Measurements from ENCODE around the gene RANBP10. TPM values are rescaled to one million over a fixed set of nuclear protein-coding genes. Genes with fewer than 3 reads are reported as not detected.

The RANBP10 gene
- total and polyA plus RNA-seq, 2 of the 8 experiments (the other 6 are each of a cell fraction or from before 2014, with no cell fraction given): 14.2 to 16.8 TPM

DNA sequence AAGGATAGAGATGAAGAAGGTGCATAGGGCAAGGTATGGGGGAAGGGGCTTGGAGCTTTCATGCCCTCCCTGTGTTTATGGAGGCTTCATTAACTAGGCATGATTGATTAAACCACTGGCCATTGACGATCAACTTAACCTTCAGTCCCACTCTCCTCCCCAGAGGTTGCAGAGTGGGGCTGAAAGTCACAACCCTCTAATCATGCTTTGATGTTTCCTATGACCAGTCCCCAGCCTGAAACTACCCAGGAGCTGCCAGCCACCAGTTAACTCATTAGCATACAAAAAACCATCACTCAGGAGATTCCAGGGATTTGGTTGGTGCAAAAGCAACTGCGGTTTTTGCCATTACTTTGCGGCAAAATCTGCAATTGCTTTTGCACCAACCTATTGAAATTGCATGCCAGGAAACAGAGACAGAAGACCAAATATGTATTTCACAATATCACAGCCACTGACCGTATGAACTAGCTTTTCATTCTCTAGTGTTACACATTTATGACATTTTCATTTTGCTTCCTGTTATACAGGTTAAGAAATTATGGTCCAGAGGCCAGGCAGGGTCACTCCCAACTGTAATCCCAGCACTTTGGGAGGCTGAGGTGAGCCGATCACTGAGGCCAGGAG, 92.6 kb downstream of the RANBP10 start:
- H3K9ac ChIP-seq (replicated peaks in 1 of 4; ENCODE audit: extremely low read depth in 1 of 4, low read depth in 3 of 4, low read length in 3 of 4): no peak overlapping the region
- CTCF ChIA-PET (ENCODE audit: partially characterized antibody): interaction anchor here (0.7 to 1.7 kb wide), 6 partner anchors 16 to 169 kb away, joined by 3 to 7 read pairs (median 3); no protein-coding TSS in a partner anchor

More for the DNA sequence above, 92.6 kb downstream of the RANBP10 start:
- Histone ChIP-seq H4K20me1 (replicated peaks in 1 of 2; ENCODE audit: control insufficient read depth in 1 of 2, insufficient read depth in 2 of 2, low read length in 2 of 2) (peaks cover 0 to 7% of the 10 kb centered on the region in 2 experiments), H3K27me3 (replicated peaks in 1 of 4; ENCODE audit: control insufficient read depth in 3 of 4, extremely low read depth in 1 of 4, insufficient read depth in 3 of 4, low read length in 3 of 4) (no peaks in the 10 kb centered on the region; a peak in 1 of 7 replicates), H3K79me2 (ENCODE audit: control insufficient read depth in 1 of 2, insufficient read depth in 2 of 2, low read length in 2 of 2) (peaks cover 7 to 77% of the 10 kb centered on the region in 2 experiments; a peak in 3 of 4 replicates), H2BK120ac (replicated peaks; ENCODE audit: low read depth, low read length) (no peak overlapping the region), H3K4me2 (ENCODE audit: insufficient read depth in 1 of 2, low read depth in 2 of 2, low read length in 2 of 2) (no peak overlapping the region), H3K79me1 (ENCODE audit: low read depth, low read length) (peaks cover 3% of the 10 kb centered on the region), H3K4me3 (ENCODE audit: extremely low read depth in 1 of 4, insufficient read depth in 2 of 4, low read depth in 3 of 4, low read length in 4 of 4) (no peak overlapping the region), H3K9me3 (ENCODE audit: insufficient read depth in 2 of 2, low read depth in 1 of 2, low read length in 1 of 2) (no peaks in the 10 kb centered on the region), H2AK5ac (ENCODE audit: low read depth, low read length) (no peak overlapping the region), H3K4ac (replicated peaks; ENCODE audit: insufficient read length, low read depth, low read length) (no peak overlapping the region), H2BK15ac (ENCODE audit: low read length) (no peak overlapping the region), H2AFZ (ENCODE audit: low read length) (no peak overlapping the region), H3K14ac (ENCODE audit: insufficient read length) (no peak overlapping the region), H3K18ac (ENCODE audit: extremely low read depth, low read length) (no peak overlapping the region), H4K8ac (ENCODE audit: extremely low read depth, insufficient read depth, low read length) (no peak overlapping the region), H3K23ac (ENCODE audit: insufficient read length) (no peak overlapping the region), H4K5ac (ENCODE audit: insufficient read length, low read depth, low read length) (no peak overlapping the region), H3K4me1 (replicated peaks in 1 of 4; ENCODE audit: control insufficient read depth in 3 of 4, insufficient read depth in 4 of 4, low read length in 3 of 4) (peaks cover 0 to 13% (median 6%) of the 10 kb centered on the region in 4 experiments; a peak in 4 of 7 replicates), H3K56ac (replicated peaks; ENCODE audit: insufficient read length, low read depth, low read length) (no peak overlapping the region), H3K27ac (ENCODE audit: low read depth, low read length) (no peak overlapping the region), H3K36me3 (ENCODE audit: control insufficient read depth in 2 of 4, insufficient read depth in 4 of 4, low read length in 3 of 4) (no peaks in the 10 kb centered on the region; a peak in 1 of 8 replicates), H2BK5ac (ENCODE audit: low read depth, low read length) (no peak overlapping the region), H3K23me2 (ENCODE audit: low read depth, low read length) (peaks cover 7% of the 10 kb centered on the region), H2BK12ac (ENCODE audit: low read depth, low read length) (no peak overlapping the region), H4K91ac (replicated peaks; ENCODE audit: insufficient read length, low read length) (no peak overlapping the region), H2BK20ac (ENCODE audit: low read length) (no peak overlapping the region)
- POLR2A ChIA-PET (ENCODE audit: partially characterized antibody): interaction anchor here (0.5 to 1.2 kb wide), 2 partner anchors 9 to 196 kb away, joined by 3 read pairs; no protein-coding TSS in a partner anchor
- WGBS, 2 experiments (ENCODE audit: extremely low coverage in 1 of 2, insufficient coverage in 1 of 2, insufficient read length in 1 of 2, insufficient replicate concordance in 2 of 2, low coverage in 1 of 2, low lambda C conversion rate in 2 of 2, missing lambda C conversion rate in 1 of 2): 71% methylated on average over 5 of the region's 5 CpGs; no CpG with 5 or more reads in 1 of the 2 experiments
- no peak for FAIRE-seq
- no peak for DNase-seq (ENCODE audit: low read depth in 1 of 2, low spot score in 2 of 2)
- TF ChIP-seq TEAD4 (IDR thresholded peaks at IDR 0.05; ENCODE audit: low read depth, low read length) (no peak), HDAC2 (IDR thresholded peaks at IDR 0.05; ENCODE audit: borderline replicate concordance in 1 of 2, low read depth in 2 of 2, low read length in 2 of 2) (no peak), SAP30 (IDR thresholded peaks at IDR 0.05; ENCODE audit: insufficient read depth, insufficient replicate concordance, low read length) (no peak), NRF1 (IDR thresholded peaks at IDR 0.05; ENCODE audit: low read depth, low read length) (no peak), POLR2AphosphoS5 (IDR thresholded peaks at IDR 0.05; ENCODE audit: low read depth, low read length) (no peak), GTF2F1 (IDR thresholded peaks at IDR 0.05; ENCODE audit: borderline replicate concordance, low read depth, low read length) (no peak), EGR1 (IDR thresholded peaks at IDR 0.05; ENCODE audit: borderline replicate concordance, low read depth, low read length) (no peak), RBBP5 (IDR thresholded peaks at IDR 0.05; ENCODE audit: borderline replicate concordance, low read depth, low read length) (no peak), TAF7 (optimal IDR thresholded peaks at IDR 0.05; ENCODE audit: borderline replicate concordance, low read depth, low read length) (no peak), BACH1 (IDR thresholded peaks at IDR 0.05; ENCODE audit: low read length) (no peak), YY1 (IDR thresholded peaks at IDR 0.05; ENCODE audit: low read depth, low read length) (no peak), CHD1 (IDR thresholded peaks at IDR 0.05; ENCODE audit: low read depth, low read length) (no peak)
